GM06990 (cell line): Measurements from ENCODE around the gene SCD5.

Experiments
- DNase-seq: peaks from one replicate; pipeline ENCODE4 v3.0.0-alpha.2; 2011; ENCODE audit not compliant: insufficient read length; ENCODE audit errors: extremely low read depth
- H3K27me3 ChIP-seq: replicated peaks from 2 replicates; pipeline ENCODE4 v1.6.0; 2011; ENCODE audit warnings: low read length; ENCODE audit not compliant: control insufficient read depth, insufficient read depth
- H3K36me3 ChIP-seq: 2 replicates; pipeline ENCODE4 v1.5.1; 2011; ENCODE audit warnings: low read length; ENCODE audit not compliant: control insufficient read depth, insufficient read depth
- H3K4me3 ChIP-seq: replicated peaks from 2 replicates; pipeline ENCODE4 v1.5.1; 2011; ENCODE audit warnings: low read depth, mild to moderate bottlenecking, control low read depth, low read length
- CTCF ChIP-seq: IDR thresholded peaks from 2 replicates; pipeline ENCODE4 v1.5.1; 2011; ENCODE audit warnings: low read length, control low read depth, mild to moderate bottlenecking, inconsistent platforms; ENCODE audit not compliant: insufficient read depth, poor library complexity, severe bottlenecking

Gene SCD5

DNA sequence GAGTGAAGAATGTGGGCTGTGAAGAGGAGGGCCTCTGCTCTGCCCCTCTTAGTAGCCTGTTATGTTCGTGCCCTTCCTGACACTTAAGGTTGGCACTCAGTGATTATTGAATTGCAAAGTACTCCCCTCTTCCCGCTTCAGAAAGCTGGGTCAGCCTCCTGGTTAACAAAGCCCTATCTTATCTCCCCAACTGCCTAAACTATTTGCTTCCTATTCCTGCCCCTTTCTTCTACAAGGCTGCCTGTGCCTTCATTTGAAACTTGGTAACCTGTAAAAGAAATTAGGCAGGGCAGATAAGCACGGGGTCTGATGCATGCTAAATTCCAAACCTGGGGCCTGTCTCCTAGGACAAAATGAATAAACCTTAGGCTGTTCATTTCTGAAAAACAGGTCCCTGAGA, 213.7 kb downstream of the SCD5 start:
- no peak for DNase-seq
- no peak for TF ChIP-seq CTCF
- Histone ChIP-seq H3K36me3 (no peaks in the 10 kb centered on the region), H3K4me3 (no peak overlapping the region), H3K27me3 (no peaks in the 10 kb centered on the region)

GRCh38 chr4:82583897-82584587, 214.6 kb downstream of the SCD5 start:
- DNase-seq, result no peak
- no peak for TF ChIP-seq CTCF
- no peaks in the 10 kb centered on the region for H3K36me3 ChIP-seq
- no peaks in the 10 kb centered on the region for H3K27me3 ChIP-seq
- no peak overlapping the region for H3K4me3 ChIP-seq

DNA sequence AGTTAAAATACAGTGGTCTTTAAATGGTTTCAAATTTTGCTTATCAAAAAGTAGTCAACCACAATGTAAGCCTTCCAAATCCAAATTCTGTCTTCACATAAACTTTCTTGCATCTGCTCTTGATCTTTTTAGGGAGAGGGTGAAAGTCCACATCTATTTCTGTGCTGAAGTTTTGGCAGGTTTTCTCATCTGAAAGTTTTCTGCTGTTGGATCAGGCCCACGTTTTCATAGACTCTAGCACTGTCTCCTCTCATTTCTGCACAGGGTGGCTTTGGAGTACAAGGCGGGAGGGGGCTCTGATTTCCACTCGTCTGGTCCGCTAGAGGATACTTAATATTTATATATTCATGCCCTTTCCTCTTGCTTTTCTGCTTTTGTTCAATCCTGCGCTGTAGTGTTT, 218.7 kb downstream of the SCD5 start:
- no peak for DNase-seq
- H3K4me3 ChIP-seq, result no peak overlapping the region
- no peaks in the 10 kb centered on the region for H3K27me3 ChIP-seq
- H3K36me3 ChIP-seq, result no peaks in the 10 kb centered on the region
- TF ChIP-seq CTCF, result no peak
